ENCODE data around the gene RALY.

Gene RALY

GRCh38 chr20:34052414-34052813 is 58.7 kb downstream of the RALY start:
- Histone ChIP-seq H3K9me3 (replicated peaks; ENCODE audit: low read length) (no peaks in the 10 kb centered on the region), H3K4me2 (ENCODE audit: low read length) (no peak overlapping the region), H3K36me3 (ENCODE audit: insufficient read depth, low read length) (peaks cover 9% of the 10 kb centered on the region), H3K4me1 (ENCODE audit: control insufficient read depth, insufficient read depth, low read length) (no peaks in the 10 kb centered on the region), H3K27me3 (ENCODE audit: control insufficient read depth, insufficient read depth, low read length) (no peaks in the 10 kb centered on the region), H3K4me3 (ENCODE audit: low read length) (no peak overlapping the region), H3K9ac (ENCODE audit: low read depth, low read length) (no peak overlapping the region)

DNA sequence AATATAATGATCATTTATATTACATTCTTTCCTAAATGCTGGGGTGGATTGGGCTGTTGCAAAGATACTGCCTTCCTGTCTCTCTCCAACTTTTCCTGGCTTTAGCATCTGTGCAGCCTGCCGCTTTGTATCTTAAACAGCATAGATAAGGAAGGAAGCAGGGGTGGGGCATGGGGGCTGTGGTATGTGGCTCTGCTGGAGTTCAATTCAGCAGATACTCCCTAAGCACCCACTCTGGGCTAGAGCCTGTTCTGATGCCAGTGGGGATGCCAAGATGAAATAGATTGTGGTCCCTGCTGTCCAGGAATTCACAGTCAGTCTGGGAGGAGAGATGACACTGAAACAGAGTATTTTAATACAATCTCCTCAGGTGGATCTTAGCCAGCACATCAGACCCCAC is 61.6 kb downstream of the RALY start:
- Histone ChIP-seq H3K9ac (ENCODE audit: low read depth, low read length) (no peak overlapping the region), H3K27me3 (ENCODE audit: control insufficient read depth, insufficient read depth, low read length) (no peaks in the 10 kb centered on the region), H3K9me3 (replicated peaks; ENCODE audit: low read length) (no peaks in the 10 kb centered on the region), H3K4me2 (ENCODE audit: low read length) (no peak overlapping the region), H3K4me3 (ENCODE audit: low read length) (no peak overlapping the region), H3K4me1 (ENCODE audit: control insufficient read depth, insufficient read depth, low read length) (no peaks in the 10 kb centered on the region), H3K36me3 (ENCODE audit: insufficient read depth, low read length) (peaks cover 5% of the 10 kb centered on the region)

GRCh38 chr20:34058831-34059230 is 65.1 kb downstream of the RALY start:
- Histone ChIP-seq H3K4me1 (ENCODE audit: control insufficient read depth, insufficient read depth, low read length) (no peaks in the 10 kb centered on the region), H3K9ac (ENCODE audit: low read depth, low read length) (no peak overlapping the region), H3K27me3 (ENCODE audit: control insufficient read depth, insufficient read depth, low read length) (no peaks in the 10 kb centered on the region), H3K9me3 (replicated peaks; ENCODE audit: low read length) (no peaks in the 10 kb centered on the region), H3K4me3 (ENCODE audit: low read length) (no peak overlapping the region), H3K4me2 (ENCODE audit: low read length) (no peak overlapping the region), H3K36me3 (ENCODE audit: insufficient read depth, low read length) (peaks cover 9% of the 10 kb centered on the region)

- Histone ChIP-seq H3K27me3 (ENCODE audit: control insufficient read depth, insufficient read depth, low read length) (no peaks in the 10 kb centered on the region), H3K36me3 (ENCODE audit: insufficient read depth, low read length) (peaks cover 5% of the 10 kb centered on the region), H3K4me1 (ENCODE audit: control insufficient read depth, insufficient read depth, low read length) (no peaks in the 10 kb centered on the region), H3K9me3 (replicated peaks; ENCODE audit: low read length) (no peaks in the 10 kb centered on the region), H3K4me3 (ENCODE audit: low read length) (no peak overlapping the region), H3K4me2 (ENCODE audit: low read length) (no peak overlapping the region), H3K9ac (ENCODE audit: low read depth, low read length) (no peak overlapping the region)
Observed at GRCh38 chr20:34060970-34061369, 67.3 kb downstream of the RALY start.

DNA sequence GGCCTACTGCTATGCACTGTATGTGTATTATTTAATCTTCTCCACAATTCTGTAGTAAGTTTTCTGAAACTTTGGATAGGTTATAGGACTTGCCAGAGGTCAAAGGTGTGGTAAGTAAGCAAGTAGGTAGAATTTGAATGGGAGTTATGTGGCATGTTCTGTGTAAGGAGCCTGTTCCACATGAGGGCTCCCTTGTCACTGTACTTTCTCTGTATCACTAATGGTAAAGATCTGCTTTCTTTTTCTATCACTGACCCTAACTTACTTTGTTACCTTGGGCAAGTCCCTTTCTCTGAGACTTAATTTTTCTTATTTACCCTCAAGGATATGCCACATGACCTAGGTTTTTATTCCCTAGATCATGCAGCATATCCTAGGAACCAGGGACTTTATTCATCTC is 68.0 kb downstream of the RALY start:
- H3K4me1 ChIP-seq (ENCODE audit: control insufficient read depth, insufficient read depth, low read length), result no peaks in the 10 kb centered on the region
- no peak overlapping the region for H3K4me3 ChIP-seq (ENCODE audit: low read length)
- peaks cover 5% of the 10 kb centered on the region for H3K36me3 ChIP-seq (ENCODE audit: insufficient read depth, low read length)
- no peak overlapping the region for H3K4me2 ChIP-seq (ENCODE audit: low read length)
- H3K9me3 ChIP-seq (replicated peaks; ENCODE audit: low read length), result no peaks in the 10 kb centered on the region
- H3K9ac ChIP-seq (ENCODE audit: low read depth, low read length), result no peak overlapping the region
- H3K27me3 ChIP-seq (ENCODE audit: control insufficient read depth, insufficient read depth, low read length), result no peaks in the 10 kb centered on the region

DNA sequence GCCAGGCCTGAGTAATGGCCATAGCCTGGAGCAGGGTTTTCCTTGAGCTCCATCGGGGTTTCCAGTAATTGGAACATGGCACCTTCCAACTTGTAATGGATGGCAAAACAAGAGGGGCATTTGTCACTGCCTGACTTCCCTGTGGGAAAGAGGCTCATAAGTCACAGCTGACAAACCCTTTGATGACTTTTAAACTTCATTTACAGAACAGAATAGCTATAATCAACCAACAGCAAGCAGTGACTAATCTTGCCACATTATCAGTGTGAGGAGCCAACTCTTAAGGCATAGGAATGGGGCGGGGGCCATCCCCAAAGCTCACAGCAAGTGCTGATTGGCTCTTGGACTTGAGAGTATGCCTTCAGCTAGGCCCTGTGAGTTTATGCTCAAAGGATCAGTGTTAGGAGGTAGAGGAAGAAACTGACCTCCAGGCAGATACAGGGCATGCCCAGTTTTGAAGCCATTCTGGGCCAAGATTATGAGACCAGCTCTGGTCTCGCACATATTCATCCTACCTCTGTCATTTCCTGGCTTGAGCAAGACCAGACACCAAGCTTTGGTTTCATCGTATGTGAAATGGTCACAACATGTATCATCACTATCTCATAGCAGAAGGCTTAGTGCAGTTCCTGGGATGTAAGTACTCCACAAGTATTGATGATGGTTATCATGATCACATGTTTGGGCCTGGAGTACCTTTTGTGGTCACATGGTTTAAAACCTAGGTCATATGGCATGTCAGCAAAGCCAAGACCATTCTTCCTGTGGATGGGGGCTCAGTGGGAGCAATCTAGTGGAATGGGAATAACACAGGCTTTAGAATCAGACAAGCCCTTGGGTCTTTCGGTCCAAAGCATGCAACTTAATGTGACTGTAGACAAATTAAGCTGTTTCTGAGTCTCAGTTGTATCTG is 69.1 kb downstream of the RALY start:
- Histone ChIP-seq H3K4me1 (ENCODE audit: control insufficient read depth, insufficient read depth, low read length) (no peaks in the 10 kb centered on the region), H3K9me3 (replicated peaks; ENCODE audit: low read length) (no peaks in the 10 kb centered on the region), H3K4me3 (ENCODE audit: low read length) (no peak overlapping the region), H3K4me2 (ENCODE audit: low read length) (no peak overlapping the region), H3K9ac (ENCODE audit: low read depth, low read length) (no peak overlapping the region), H3K27me3 (ENCODE audit: control insufficient read depth, insufficient read depth, low read length) (no peaks in the 10 kb centered on the region), H3K36me3 (ENCODE audit: insufficient read depth, low read length) (peaks cover 5% of the 10 kb centered on the region)

DNA sequence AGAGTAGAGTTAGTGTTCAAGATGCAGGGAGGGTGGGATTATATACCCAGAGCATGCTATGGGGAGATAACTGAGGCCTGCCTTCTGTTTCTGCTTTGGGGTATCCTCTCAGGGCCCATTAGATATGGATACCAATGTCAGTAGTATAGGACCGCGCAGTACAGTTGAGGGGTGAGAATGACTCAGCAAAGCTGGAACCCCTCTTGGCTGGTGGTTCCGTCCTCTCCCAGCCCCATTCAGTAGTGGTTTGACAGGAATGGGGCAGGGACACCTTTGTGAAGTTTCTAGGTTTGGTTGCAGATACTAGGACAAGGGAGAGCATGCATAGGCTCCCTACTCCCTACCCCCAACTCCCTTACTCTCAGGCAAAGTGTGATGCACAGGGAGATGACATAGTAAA is 70.6 kb downstream of the RALY start:
- H3K9me3 ChIP-seq (replicated peaks; ENCODE audit: low read length), result no peaks in the 10 kb centered on the region
- H3K27me3 ChIP-seq (ENCODE audit: control insufficient read depth, insufficient read depth, low read length), result no peaks in the 10 kb centered on the region
- no peak overlapping the region for H3K4me3 ChIP-seq (ENCODE audit: low read length)
- peaks cover 5% of the 10 kb centered on the region for H3K36me3 ChIP-seq (ENCODE audit: insufficient read depth, low read length)
- H3K4me1 ChIP-seq (ENCODE audit: control insufficient read depth, insufficient read depth, low read length), result no peaks in the 10 kb centered on the region
- no peak overlapping the region for H3K9ac ChIP-seq (ENCODE audit: low read depth, low read length)
- H3K4me2 ChIP-seq (ENCODE audit: low read length), result no peak overlapping the region

GRCh38 chr20:34065260-34065659 is 71.5 kb downstream of the RALY start:
- Histone ChIP-seq H3K4me1 (ENCODE audit: control insufficient read depth, insufficient read depth, low read length) (peaks cover 3% of the 10 kb centered on the region), H3K27me3 (ENCODE audit: control insufficient read depth, insufficient read depth, low read length) (no peaks in the 10 kb centered on the region), H3K36me3 (ENCODE audit: insufficient read depth, low read length) (peaks cover 5% of the 10 kb centered on the region), H3K4me3 (ENCODE audit: low read length) (no peak overlapping the region), H3K9ac (ENCODE audit: low read depth, low read length) (no peak overlapping the region), H3K4me2 (ENCODE audit: low read length) (no peak overlapping the region), H3K9me3 (replicated peaks; ENCODE audit: low read length) (no peaks in the 10 kb centered on the region)

DNA sequence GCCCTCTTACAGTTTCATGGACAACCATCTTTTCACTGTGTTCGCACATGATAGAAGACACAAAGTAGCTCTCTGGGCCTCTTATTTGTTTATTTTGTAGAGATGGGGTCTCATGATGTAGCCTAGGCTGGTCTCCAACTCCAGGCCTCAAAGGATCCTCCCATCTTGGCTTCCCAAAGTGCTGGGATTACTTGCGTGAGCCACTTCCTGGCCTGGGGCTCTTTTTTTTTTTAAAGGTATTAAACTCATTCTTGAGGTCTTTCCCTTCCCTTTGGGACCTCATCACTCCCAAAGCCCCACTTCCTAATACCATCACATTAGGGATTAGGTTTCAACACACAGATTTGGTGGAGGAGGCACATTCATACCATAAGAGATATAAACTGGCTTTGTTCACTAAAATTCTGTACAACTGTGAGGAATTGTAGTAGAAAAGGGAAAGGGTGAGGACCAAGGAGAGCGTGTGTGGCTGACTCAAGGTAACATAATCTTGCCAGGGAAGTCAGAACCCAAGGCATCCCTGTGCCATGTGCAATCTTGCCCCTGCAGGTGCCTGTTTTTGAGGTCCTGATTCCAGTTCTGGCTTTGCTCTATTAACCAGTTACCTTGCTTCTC is 72.9 kb downstream of the RALY start:
- peaks cover 5% of the 10 kb centered on the region for H3K36me3 ChIP-seq (ENCODE audit: insufficient read depth, low read length)
- H3K9me3 ChIP-seq (replicated peaks; ENCODE audit: low read length), result no peaks in the 10 kb centered on the region
- peaks cover 3% of the 10 kb centered on the region for H3K4me1 ChIP-seq (ENCODE audit: control insufficient read depth, insufficient read depth, low read length)
- H3K4me3 ChIP-seq (ENCODE audit: low read length), result no peak overlapping the region
- no peak overlapping the region for H3K9ac ChIP-seq (ENCODE audit: low read depth, low read length)
- no peaks in the 10 kb centered on the region for H3K27me3 ChIP-seq (ENCODE audit: control insufficient read depth, insufficient read depth, low read length)
- no peak overlapping the region for H3K4me2 ChIP-seq (ENCODE audit: low read length)

DNA sequence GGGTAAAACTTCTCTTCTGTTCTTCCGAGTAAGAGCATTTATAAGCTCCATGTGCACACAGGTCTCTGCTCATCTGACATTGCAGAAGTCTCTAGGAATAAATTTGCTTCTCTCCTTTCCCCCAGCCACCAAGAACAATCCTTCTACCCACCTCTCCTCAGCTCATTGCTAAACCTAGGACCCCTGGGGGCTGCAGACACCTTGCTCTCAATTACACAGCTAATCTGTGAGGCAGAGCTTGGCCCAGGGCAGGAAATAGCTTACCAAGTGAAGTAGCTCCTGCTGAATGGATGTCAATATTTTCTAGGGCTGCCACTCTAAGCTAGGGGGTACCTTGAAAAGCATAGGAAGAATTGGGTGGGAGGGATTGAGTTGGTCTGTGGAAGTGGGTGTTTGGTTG is 74.3 kb downstream of the RALY start:
- H3K9ac ChIP-seq (ENCODE audit: low read depth, low read length), result no peak overlapping the region
- no peak overlapping the region for H3K4me3 ChIP-seq (ENCODE audit: low read length)
- peaks cover 10% of the 10 kb centered on the region for H3K36me3 ChIP-seq (ENCODE audit: insufficient read depth, low read length)
- H3K4me1 ChIP-seq (ENCODE audit: control insufficient read depth, insufficient read depth, low read length), result peaks cover 3% of the 10 kb centered on the region
- no peaks in the 10 kb centered on the region for H3K27me3 ChIP-seq (ENCODE audit: control insufficient read depth, insufficient read depth, low read length)
- no peaks in the 10 kb centered on the region for H3K9me3 ChIP-seq (replicated peaks; ENCODE audit: low read length)
- H3K4me2 ChIP-seq (ENCODE audit: low read length), result no peak overlapping the region

GRCh38 chr20:34069341-34070078 is 75.8 kb downstream of the RALY start:
- Histone ChIP-seq H3K9me3 (replicated peaks; ENCODE audit: low read length) (no peaks in the 10 kb centered on the region), H3K36me3 (ENCODE audit: insufficient read depth, low read length) (peaks cover 8% of the 10 kb centered on the region), H3K4me3 (ENCODE audit: low read length) (no peak overlapping the region), H3K4me2 (ENCODE audit: low read length) (no peak overlapping the region), H3K4me1 (ENCODE audit: control insufficient read depth, insufficient read depth, low read length) (peaks cover 10% of the 10 kb centered on the region), H3K9ac (ENCODE audit: low read depth, low read length) (no peak overlapping the region), H3K27me3 (ENCODE audit: control insufficient read depth, insufficient read depth, low read length) (no peaks in the 10 kb centered on the region)
